Heart right ventricle (tissue), 16 donors: ENCODE data around the gene LMAN1. TPM values are rescaled to one million over a fixed set of nuclear protein-coding genes. Genes with fewer than 3 reads are reported as not detected.
A peak's percentile ranks its signal among the peaks of the same experiment; 100 is the strongest.

Experiments used
- ATAC-seq, 8 donors: fragments of 200-7000 bp; cut with Tn5 transposase; one replicate each; pipeline ENCODE4 v1.9.1; 2020; ENCODE audit warnings: mild to moderate bottlenecking in 8 of 8, moderate library complexity in 8 of 8, moderate number of reproducible peaks in 1 of 8
- DNase-seq, 2 donors: peaks; one replicate each; pipeline ENCODE4 v3.0.0-alpha.2; 2020
- H3K27ac ChIP-seq, 10 donors: fragments of 200-600 bp; sonication (generic) in 2 of 10; one replicate each; pipeline versions ENCODE4 v1.5.0 to v1.8.0; 2020 to 2022; ENCODE audit warnings: mild to moderate bottlenecking in 3 of 10
- H3K27me3 ChIP-seq, 7 donors: fragments of 200-600 bp; one replicate each; pipeline ENCODE4 v1.8.0; 2021 to 2022; ENCODE audit warnings: mild to moderate bottlenecking in 2 of 7
- H3K36me3 ChIP-seq, 9 donors: fragments of 200-600 bp; sonication (generic) in 1 of 9; one replicate each; pipeline versions ENCODE4 v1.5.0 to v1.8.0; 2020 to 2022; ENCODE audit warnings: mild to moderate bottlenecking in 2 of 9
- H3K4me1 ChIP-seq, 9 donors: fragments of 200-600 bp; sonication (generic) in 1 of 9; one replicate each; pipeline versions ENCODE4 v1.5.0 to v1.8.0; 2020 to 2022; ENCODE audit warnings: mild to moderate bottlenecking in 4 of 9
- H3K4me3 ChIP-seq, 10 donors: fragments of 200-600 bp; sonication (generic) in 2 of 10; one replicate each; pipeline versions ENCODE4 v1.5.0 to v1.8.0; 2020 to 2022; ENCODE audit warnings: mild to moderate bottlenecking in 7 of 10, moderate library complexity in 2 of 10
- H3K9me3 ChIP-seq, 11 donors: fragments of 200-600 bp in 10 of 11; sonication (generic) in 2 of 11; one replicate each; pipeline versions ENCODE4 v1.5.0 to v1.8.0; 2013 to 2022; ENCODE audit warnings: mild to moderate bottlenecking in 2 of 11, control low read depth in 1 of 11, moderate library complexity in 1 of 11
- CTCF ChIP-seq, 9 donors: fragments of 200-600 bp; sonication (generic) in 2 of 9; IDR thresholded peaks; one replicate each; pipeline versions ENCODE4 v1.5.0 to v1.8.0; 2021 to 2022; ENCODE audit warnings: antibody characterized with exemption in 9 of 9, mild to moderate bottlenecking in 5 of 9, moderate library complexity in 1 of 9
- WGBS, 2 donors: extraction: QIAGEN DNeasy Blood & Tissue Kit; methylation state at CpG; one replicate each; pipeline ENCODE4 v1.1.7; 2013; ENCODE audit warnings: inconsistent platforms in 1 of 2; 5-methylcytosine and 5-hydroxymethylcytosine counted together
- intact Hi-C, 10 donors: fragments of 100-400 bp; cut with DNase I; formaldehyde crosslinking; loops; one replicate each; pipeline versions ENCODE4 v1.11.1 to v1.14.2; 2022
- polyA plus RNA-seq, 2 donors: library from polyadenylated mRNA; stranded (reverse); fragments of 200-250 nt; gene quantifications; one replicate each; pipeline ENCODE4 v1.2.3, GENCODE V29; 2013
- total RNA-seq, 10 donors: library from RNA; stranded (reverse); fragmentation: NEBNext Ultra II Directional in 3 of 10; extraction: Animal tissue kit (Norgen Biotek cat#: 25700) in 3 of 10; gene quantifications; one replicate each; pipeline versions ENCODE4 v1.2.1 to v1.2.4, GENCODE V29; 2021 to 2023
- donor health status: Arrhythmogenic right ventricular cardiomyopathy.
- donor health status: ischemic (EF 13 %, LVEDD 7.1; RV severe dilation, severe dysfunction).
- donor health status: healthy with polysubstance abuse.
- donor health status: DM: no; HTN: yes; CAD: no.
- donor health status: DM: no; HTN: no; CAD: no.
- donor health status: ischemic (EF 25% LVEDD 6.9; RV normal size, moderate dysfunction).
- donor health status: ischemic (EF 25% LVEDD 5.7; RV mildly dilated, moderate dysfunction).
- donor health status: healthy.
- donor health status: DM: yes; HTN: yes; CAD: no.
- donor health status: Ischemic cardiomyopathy.
- donor health status: ischemic (EF 35%, LVEDD 5.7; RV mildly dilated, moderate dysfunction).
- donor health status: nonischemic (EF 11% LVEDD 7.7; RV severe dilation, severe dysfunction).
- donor health status: DM: yes; HTN: yes; CAD: no.
- donor health status: PGD.
- donor health status: ischemic (EF 29% LVEDD 5.4; RV normal size, mild dysfunction).
- donor health status: nonischemic (EF 23%, LVEDD 6.1; RV moderate dilation, normal function).

The LMAN1 gene
- total and polyA plus RNA-seq, 12 donors, result 18.5 to 69.0 (median 54.7) TPM

GRCh38 chr18:59343926-59344325, 15.1 kb downstream of the LMAN1 start:
- H3K9me3 ChIP-seq, result peaks cover 0 to 35% (median 7%) of the 10 kb centered on the region in 11 donors
- no peak overlapping the region for H3K4me3 ChIP-seq
- intact Hi-C loops, result no loop called here
- TF ChIP-seq CTCF (IDR thresholded peaks at IDR 0.05), result no peak
- H3K36me3 ChIP-seq, result peaks cover 0 to 100% (median 75%) of the 10 kb centered on the region in 9 donors
- DNase-seq (no peak), ATAC-seq (no peak)
- 94 to 96% methylated on average over 2 of the region's 2 CpGs for WGBS, 2 donors
- no peak overlapping the region for H3K27ac ChIP-seq
- H3K27me3 ChIP-seq, result no peaks in the 10 kb centered on the region
- H3K4me1 ChIP-seq, result no peaks in the 10 kb centered on the region

GRCh38 chr18:59340817-59341216, 18.2 kb downstream of the LMAN1 start:
- TF ChIP-seq CTCF (IDR thresholded peaks at IDR 0.05), result no peak
- peaks cover 0 to 35% (median 7%) of the 10 kb centered on the region in 11 donors for H3K9me3 ChIP-seq
- intact Hi-C loops, result no loop called here
- ATAC-seq (no peak), DNase-seq (no peak)
- H3K4me1 ChIP-seq, result no peaks in the 10 kb centered on the region
- no peaks in the 10 kb centered on the region for H3K27me3 ChIP-seq
- H3K4me3 ChIP-seq, result no peak overlapping the region
- no peak overlapping the region for H3K27ac ChIP-seq
- H3K36me3 ChIP-seq, result peaks cover 0 to 100% (median 63%) of the 10 kb centered on the region in 9 donors

GRCh38 chr18:59340312-59340711, 18.8 kb downstream of the LMAN1 start:
- 85 to 89% methylated on average over 2 of the region's 2 CpGs for WGBS, 2 donors
- H3K36me3 ChIP-seq, result peaks cover 0 to 100% (median 58%) of the 10 kb centered on the region in 9 donors
- ATAC-seq, result no peak

GRCh38 chr18:59332986-59333385, 26.1 kb downstream of the LMAN1 start:
- WGBS, 2 donors, result 49 to 64% methylated on average over 3 of the region's 3 CpGs
- Histone ChIP-seq H3K36me3 (peaks cover 0 to 100% (median 54%) of the 10 kb centered on the region in 9 donors), H3K27ac (no peak overlapping the region), H3K4me1 (no peaks in the 10 kb centered on the region), H3K9me3 (no peaks in the 10 kb centered on the region), H3K27me3 (no peaks in the 10 kb centered on the region), H3K4me3 (no peak overlapping the region)
- TF ChIP-seq CTCF (IDR thresholded peaks at IDR 0.05), result no peak
- intact Hi-C loops, result no loop called here
- DNase-seq (no peak), ATAC-seq (peak in 1 of 8 donors; percentile 70)

More at GRCh38 chr18:59340312-59340711, 18.8 kb downstream of the LMAN1 start:
- H3K27me3 ChIP-seq, result no peaks in the 10 kb centered on the region
- no peak for DNase-seq
- H3K4me1 ChIP-seq, result no peaks in the 10 kb centered on the region
- no peak overlapping the region for H3K4me3 ChIP-seq
- intact Hi-C loops, result no loop called here
- TF ChIP-seq CTCF (IDR thresholded peaks at IDR 0.05), result no peak
- no peak overlapping the region for H3K27ac ChIP-seq
- peaks cover 0 to 35% (median 7%) of the 10 kb centered on the region in 11 donors for H3K9me3 ChIP-seq
